Metanephros (tissue), 1 donor: ENCODE results near the gene VEPH1. TPM values are rescaled to one million over a fixed set of nuclear protein-coding genes. Genes with fewer than 3 reads are reported as not detected.

Experiments
- total RNA-seq: library from RNA; depleted of rRNA; stranded (reverse); fragments of >200 nt; gene quantifications from one replicate; pipeline ENCODE4 v1.2.3, GENCODE V29; 2014

Gene VEPH1
- total RNA-seq = 47.6 TPM

GRCh38 chr3:157502916-157503595 is at the start of gene VEPH1:
TSS of gene VEPH1 (minus strand) at chr3:157503416. CDS start at chr3:157495349, 8,067 bp downstream.

GRCh38 chr3:157436583-157437291 is 66.5 kb downstream of the VEPH1 start, which contains the start of gene PTX3:
TSS of gene PTX3 (plus strand) at chr3:157436850. CDS start at chr3:157436934, 84 bp downstream.

Other genes starting within 250 kb of the VEPH1 start
- 5.1 TPM for gene PTX3, start 66.6 kb downstream of the VEPH1 start, total RNA-seq